ENCODE measurements around the gene CEP164.
A peak's percentile ranks its signal among the peaks of the same experiment; 100 is the strongest.

CEP164 gene

DNA sequence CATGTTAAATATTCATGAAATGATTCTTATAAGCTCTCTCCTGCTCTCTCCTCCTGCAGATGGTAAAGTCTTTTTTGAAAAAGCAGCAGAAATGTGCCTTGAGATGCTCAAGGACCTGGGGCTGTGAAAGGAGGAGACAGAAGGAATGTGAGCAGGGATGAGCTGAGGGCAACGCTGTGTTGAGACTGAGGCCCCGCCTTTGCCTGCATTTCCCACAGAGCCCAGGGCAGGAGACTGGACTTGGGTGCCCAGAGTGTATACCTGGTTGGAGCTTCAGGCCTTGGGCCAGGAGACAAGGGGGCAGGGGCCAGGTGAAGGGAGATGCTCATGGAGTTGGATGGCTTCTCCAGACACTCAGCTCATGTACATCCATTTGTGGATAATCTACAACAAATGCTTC, 39.2 kb downstream of the CEP164 start:
- DNase-seq (ENCODE audit: low read depth) = no peak

DNA sequence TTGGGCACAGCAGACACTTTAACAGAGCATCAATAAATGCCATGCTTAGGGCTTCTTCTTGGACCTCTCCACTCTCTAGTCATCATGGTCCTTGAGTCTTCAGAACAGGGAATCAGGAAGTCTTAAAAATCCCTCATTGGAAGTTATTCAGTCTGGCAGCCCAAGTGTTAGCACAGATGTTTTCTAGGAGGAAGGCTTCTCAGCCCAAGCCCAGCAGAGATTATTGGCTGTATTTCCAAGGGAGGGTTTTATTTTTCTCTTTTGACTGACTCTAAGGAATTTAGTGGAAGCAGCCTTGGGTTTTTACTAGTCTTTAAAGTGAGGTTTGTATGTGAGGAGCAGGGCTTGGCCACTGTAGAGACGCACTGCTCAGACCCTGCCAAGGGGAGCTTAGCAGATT, 41.9 kb downstream of the CEP164 start:
- no peak for DNase-seq (ENCODE audit: low read depth)

DNA sequence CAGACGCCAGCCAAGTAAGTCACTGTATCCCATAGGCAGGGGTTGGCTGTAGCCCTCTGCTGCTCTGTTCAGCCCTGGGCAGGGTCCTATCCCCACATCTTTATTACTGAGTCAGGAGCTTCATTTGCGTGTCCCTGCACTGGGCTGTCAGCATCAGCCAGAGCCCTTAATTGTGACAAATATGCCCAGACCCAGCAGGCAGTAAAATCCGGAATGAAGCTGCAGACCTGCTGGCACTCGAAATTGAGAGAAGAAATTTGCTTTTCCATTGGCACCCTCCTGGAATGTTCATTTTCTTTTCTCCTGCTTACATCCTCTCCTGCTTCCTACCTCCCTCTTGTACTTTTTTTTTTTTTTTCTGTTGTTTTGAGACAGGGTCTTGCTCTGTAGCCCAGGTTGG, 43.8 kb downstream of the CEP164 start:
- no peak for DNase-seq (ENCODE audit: low read depth)

DNA sequence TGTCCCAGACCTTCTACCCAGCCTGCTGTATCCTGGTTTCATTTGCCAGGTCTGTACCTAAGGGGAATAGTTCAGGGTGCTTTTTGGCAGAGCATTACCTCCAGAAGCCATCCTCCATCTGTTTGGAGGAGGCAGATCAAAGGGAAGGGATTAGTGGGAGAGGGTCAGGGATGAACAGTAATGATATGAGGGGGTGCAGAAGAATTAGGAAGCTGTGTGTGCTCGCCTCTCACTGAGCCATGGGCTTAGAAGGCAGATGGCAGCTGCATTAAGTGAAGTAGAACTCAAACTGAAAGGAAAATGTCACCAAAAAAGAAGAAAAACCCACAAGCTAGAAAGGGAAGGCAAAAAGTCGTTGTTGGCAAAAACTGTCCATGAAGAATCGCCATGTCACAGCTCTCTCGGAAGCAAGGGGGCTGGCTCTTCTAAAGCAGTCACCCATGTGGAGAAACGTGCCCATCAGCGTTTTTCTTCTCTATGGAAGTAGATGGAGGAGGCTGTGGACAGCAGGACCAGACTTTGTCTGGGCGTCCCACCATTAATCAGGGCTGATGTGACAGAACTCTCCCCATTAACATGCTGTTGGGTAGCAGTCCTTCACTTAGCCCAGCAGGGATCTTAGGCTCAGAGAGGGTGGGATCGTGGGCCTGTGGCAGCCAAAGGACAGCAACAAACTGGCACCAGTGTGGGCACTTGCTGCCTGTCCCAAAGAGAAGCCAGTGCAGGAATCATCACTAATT, 46.8 kb downstream of the CEP164 start:
- DNase-seq (ENCODE audit: low read depth) = no peak

DNA sequence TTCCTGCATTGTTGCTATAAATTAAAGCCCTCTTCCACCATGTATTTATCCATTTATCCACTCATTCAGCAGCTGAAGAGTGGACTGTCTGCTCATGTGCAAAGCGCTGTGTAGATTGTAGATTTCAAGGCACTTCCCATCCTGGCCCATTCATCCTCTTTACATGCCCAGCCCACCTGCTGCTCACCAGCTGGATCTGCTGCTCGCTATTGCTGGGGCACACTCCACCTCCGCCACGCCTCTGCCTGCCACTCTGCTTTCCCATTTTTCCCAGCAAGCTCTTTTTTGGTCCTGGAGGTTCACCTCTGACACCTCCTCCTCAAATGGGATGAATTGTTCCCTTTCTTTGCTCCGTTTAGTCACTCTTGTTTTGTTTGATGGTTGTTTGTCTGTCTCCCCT, 48.3 kb downstream of the CEP164 start:
- no peak for DNase-seq (ENCODE audit: low read depth)

DNA sequence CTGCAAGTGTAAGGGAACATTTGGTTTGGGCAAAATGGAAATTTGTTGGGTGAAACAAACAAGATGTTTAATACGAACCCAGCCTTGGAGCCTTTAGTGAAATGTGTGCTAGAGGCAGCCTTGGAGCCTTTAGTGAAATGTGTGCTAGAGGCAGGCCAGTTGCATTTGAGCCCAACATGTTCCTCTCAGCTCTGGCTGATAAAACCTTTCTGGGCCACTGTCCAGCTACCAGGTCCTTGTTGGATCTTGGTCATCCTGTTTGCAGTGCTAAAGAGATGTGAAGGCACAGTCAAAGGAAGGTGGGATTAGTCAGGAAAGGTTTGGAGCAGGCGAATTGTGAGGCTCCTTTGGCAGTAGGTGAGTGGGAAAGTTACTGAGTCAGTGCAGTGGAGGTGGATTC, 48.9 kb downstream of the CEP164 start:
- no peak for DNase-seq (ENCODE audit: low read depth)

DNA sequence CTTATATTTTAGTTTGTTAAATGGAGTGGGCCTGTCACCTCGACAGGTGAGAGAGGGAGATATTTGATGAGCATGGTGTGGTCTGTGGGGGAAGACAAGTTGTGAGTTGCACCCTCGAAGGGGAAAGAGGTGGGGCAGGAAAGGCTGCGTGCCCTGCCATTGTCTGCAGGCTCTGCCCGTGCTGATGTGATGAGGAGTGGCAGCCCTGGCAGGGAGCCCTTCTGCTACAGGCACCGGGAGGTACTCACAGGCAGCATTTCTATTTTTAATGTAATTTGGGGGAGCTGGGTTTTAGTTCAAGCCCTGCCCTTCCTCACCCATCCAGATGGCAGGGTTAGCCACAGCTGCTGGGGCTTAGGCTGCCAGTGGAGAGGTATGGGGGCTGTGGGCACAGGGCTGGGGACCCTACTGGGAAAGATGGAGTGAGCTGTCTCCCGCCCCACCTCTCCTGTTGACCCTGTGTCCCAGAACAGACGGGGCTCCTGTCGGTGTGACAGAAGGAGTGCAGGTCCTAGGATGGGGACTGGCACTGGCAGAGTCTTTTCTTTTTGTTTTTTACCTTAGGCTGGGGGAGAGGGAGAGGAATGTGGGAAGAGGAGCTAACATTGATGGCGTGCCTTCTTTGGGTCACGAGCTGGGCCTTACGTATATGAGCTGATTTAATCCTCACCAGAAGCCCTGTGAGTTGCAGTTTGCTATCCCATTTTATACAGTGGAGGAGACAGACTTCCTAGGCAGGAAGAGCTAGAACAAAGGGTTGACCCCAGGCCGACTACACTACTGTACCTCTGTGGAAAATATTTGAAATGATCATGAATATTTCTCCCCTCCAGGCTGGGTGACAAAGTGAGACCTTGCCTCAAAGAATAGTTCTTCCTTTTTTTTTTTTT, 51.6 kb downstream of the CEP164 start:
- DNase-seq (ENCODE audit: low read depth) = no peak

DNA sequence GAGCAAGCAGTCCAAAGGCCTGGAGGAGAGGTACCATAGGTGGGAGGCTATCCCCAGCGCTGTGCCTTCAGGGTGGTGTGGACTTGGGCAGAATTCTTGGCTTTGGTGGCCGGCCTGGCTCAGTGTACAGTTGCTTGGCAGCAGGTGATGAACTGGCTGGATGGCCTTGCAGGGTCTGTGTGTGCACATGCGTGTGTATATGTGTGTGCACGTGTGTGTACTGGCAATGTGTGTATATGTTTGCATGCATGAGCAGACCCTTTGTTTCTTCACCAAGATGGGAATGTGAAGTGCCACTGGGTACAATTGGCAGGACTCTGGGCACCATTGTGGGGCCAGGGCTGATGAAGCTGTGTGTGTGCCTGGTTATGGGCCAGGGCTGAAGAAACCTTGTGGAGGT, 53.0 kb downstream of the CEP164 start:
- no peak for DNase-seq (ENCODE audit: low read depth)

DNA sequence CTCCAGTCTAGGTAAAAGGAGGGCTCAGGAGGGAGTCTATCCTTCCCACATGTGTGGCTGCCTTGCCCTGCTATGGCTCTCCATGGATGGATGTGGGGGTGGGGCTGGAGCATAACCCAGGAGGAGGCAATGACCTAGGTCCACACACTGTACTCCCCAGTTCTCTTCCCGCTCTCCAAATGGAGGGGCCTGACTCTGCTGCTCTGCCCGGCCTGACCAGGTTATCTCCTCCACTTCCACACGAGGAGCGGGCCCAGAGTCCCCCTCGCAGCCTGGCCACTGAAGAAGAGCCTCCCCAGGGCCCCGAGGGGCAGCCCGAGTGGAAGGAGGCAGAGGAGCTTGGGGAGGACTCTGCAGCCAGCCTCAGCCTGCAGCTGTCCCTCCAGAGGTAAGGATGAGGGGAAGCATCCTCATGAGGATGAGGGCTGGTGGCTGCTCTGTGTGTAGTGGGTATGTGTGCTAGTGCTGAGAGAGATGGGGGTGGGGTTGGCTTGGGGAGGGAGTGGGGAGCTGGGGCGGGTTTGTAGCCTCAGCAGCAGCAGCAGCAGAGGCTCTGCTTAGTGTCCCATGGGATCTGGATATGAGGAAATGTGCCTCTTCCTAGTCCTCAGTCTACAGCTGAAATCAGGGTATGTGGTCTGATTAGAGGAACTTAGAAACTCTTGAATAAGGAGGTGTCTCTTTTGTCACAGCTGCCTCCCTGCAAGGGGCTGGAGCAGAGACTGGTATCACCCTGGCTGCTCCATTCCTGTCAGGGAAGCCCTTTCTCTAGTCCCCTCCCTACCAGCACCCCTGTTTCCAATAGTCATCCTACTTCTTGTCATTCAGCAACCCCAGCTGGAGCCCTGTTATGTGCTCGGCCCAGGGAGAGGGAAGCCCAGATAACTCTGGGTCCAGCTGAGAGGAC, 54.1 kb downstream of the CEP164 start:
- no peak for DNase-seq (ENCODE audit: low read depth)

DNA sequence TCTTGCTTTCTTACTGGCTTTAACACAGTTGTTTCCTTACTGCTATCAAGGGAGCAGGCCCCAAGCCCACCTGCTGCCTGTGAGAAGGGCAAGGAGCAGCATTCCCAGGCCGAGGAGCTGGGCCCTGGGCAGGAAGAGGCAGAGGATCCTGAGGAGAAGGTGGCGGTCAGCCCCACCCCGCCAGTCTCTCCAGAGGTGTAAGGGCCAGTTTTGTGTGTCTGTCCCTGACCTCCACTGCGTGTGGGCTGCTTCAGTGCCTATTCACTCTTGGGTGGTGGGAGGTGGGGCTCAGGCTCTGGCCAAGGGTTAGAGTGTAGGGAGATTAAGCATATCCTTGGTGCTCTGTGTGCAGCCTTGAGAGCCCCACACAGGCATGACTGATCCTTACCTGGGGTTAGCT, 55.1 kb downstream of the CEP164 start:
- no peak for DNase-seq (ENCODE audit: low read depth)

DNA sequence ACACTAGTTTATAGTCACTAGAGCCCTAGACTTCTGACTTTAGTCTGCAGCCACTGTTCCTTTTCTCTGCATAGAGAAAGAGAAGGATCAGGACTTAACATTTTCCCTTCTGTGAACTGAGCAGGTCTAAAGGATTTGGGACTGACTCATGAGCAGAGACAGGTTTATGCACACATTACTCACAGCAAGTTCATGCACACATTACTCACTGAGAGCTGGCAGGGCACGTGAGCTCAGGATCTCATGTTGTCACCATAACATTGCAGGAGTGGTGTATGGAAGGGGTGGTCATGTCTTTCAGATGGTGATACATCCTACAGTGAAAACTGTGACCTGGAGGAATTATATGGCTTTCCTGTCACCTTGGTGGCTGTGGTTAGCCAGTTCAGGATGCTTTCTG, 56.4 kb downstream of the CEP164 start:
- DNase-seq (ENCODE audit: low read depth) = peak; percentile 92

DNA sequence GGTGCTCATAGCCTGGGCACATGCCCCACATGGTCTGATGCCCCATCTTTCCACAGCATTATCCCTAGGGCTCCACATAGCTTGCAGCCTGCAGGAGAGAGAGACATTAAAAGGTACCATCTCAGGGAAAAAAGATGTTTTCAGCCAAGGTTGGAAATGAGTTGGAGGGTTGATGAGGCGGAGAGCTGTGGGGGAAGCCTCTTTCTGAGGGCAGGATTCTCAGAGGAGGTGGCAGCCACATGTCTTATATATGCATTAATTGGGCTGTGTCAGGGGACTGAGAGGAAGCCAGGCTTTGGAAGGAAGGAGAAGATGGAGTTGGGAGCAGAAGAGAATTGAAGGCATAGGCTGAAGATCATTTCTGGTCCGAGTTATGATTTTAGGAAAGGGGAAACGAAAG, 57.8 kb downstream of the CEP164 start:
- no peak for DNase-seq (ENCODE audit: low read depth)

DNA sequence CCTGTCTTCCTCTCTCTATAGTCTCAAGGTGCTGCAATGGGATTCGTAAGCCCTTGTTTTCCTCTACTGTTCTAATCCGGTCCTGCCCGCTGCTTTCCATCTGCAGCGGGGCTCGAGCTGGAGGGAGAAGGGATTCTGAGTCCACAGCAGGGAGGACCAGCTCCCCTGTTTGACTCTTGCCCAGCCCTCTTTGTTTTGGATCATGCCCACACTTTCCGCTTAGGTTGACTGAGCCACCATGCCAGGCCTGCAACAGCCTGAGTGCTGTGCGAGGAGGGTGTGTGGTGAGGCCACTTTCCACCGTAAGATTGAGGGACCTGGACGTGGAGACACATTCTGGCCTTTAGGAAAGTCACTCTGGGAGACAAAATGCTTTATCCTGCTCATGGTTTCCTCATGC, 58.3 kb downstream of the CEP164 start:
- DNase-seq (ENCODE audit: low read depth) = no peak

DNA sequence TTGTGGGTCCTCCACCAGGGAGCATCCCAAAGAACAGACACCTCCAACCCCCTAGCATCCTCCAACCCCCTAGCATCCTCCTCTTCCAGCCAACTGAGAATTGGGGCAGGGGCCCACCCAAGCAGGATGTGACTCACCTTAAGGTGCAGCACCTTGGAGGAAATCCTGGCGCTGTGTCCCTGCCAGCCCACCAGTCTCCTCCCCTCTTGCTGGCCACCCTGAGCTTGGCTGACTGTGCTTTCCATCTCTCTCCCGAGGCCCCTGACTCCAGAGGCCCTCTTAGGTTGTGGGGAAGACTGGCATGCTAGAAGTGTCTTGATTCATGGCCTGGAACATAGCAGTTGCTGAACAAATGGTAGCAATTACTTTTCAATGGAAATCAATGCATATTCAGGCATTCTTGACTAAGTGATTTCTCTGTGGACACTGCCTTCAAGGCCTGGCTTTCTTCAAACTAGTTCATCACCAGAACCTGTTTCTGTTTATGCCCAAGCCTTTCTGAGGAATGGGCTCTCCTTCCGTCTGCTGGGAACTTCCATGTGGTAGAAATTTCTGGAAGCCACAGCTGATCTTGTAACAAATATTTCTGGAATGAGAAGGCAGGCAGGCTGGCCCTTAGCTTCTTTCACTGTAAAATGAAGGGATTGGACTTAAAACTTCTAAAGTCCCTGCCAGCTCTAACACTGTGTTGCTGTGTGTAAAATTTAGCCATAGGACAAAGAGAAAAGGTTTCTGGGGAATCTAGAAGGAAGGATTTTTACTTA, 60.5 kb downstream of the CEP164 start:
- peak; percentile 59 for DNase-seq (ENCODE audit: low read depth)

DNA sequence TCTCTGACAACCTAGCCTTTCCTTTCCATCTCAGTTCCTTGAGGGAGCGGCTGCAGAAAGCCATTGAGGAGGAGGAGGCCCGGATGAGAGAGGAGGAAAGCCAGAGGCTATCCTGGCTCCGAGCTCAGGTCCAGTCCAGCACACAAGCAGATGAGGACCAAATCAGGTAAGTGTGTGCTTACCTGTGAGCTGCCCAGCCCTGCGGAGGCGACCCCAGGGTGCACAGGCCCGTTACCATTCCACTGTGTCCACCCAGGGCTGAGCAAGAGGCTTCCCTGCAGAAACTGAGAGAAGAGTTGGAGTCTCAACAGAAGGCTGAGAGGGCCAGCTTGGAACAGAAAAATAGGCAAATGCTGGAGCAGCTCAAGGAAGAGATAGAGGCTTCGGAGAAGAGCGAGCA, 63.1 kb downstream of the CEP164 start:
- no peak for DNase-seq (ENCODE audit: low read depth)

DNA sequence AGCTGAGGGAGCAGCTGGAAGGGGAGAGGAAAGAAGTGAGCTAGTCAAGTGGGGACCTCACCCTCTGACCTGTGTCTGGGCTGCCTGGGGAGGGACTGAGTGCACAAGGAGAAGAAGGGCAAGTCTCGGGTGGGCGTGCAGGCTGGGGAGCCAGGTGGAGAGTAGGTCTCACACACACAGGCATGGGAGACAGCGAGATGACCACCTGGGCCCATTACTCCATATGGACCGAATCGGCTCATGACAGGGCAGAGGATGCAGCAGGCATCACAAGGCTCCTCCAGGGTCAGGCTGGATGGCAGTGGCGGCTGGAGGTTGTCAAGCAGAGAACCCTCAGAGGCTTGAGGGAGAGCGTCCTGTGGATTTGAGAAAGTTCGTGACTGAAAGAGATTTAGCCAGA, 63.5 kb downstream of the CEP164 start:
- no peak for DNase-seq (ENCODE audit: low read depth)

DNA sequence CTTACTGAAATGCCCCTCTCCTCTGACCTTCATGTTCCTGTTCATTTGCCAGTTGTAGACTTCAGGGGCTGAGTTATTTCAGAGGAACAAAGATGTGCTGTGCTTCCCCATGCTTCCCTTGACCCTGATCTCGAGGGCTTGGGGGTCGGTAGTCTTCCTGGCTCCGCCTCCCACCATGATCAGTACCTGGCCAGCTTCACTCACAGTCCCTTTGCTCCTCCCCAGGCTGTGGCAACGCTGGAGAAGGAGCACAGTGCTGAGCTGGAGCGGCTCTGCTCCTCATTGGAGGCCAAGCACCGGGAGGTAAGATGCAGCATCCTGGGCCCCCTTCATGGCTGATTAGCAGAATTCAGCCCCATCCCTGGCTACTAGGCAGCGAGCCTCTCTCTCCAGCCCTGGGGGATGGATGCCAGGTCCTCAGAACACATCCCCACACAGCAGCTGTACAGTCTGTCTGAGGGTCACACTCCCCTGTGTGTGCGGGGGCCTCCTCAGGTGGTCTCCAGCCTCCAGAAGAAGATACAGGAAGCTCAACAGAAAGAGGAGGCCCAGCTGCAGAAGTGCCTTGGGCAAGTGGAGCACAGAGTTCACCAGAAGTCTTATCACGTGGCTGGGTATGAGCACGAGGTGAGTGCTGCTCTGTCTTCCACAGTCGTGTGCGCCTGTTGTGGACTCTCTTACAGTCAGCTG, 64.5 kb downstream of the CEP164 start:
- DNase-seq (ENCODE audit: low read depth) = no peak

DNA sequence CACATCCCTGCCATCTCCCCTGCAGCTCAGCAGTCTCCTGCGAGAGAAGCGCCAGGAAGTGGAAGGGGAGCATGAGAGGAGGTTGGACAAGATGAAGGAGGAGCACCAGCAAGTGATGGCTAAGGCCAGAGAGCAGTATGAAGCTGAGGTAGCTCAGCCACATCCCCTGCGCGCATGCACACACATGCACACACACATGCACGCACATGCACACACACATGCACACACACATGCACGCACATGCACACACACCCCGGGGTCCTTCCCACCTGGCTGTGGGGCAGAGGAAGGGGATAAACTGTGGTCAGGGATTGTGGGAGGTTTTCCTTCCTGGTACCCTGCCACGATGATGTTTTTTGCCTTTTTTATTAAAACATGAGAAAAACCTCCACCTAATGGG, 65.3 kb downstream of the CEP164 start:
- no peak for DNase-seq (ENCODE audit: low read depth)

DNA sequence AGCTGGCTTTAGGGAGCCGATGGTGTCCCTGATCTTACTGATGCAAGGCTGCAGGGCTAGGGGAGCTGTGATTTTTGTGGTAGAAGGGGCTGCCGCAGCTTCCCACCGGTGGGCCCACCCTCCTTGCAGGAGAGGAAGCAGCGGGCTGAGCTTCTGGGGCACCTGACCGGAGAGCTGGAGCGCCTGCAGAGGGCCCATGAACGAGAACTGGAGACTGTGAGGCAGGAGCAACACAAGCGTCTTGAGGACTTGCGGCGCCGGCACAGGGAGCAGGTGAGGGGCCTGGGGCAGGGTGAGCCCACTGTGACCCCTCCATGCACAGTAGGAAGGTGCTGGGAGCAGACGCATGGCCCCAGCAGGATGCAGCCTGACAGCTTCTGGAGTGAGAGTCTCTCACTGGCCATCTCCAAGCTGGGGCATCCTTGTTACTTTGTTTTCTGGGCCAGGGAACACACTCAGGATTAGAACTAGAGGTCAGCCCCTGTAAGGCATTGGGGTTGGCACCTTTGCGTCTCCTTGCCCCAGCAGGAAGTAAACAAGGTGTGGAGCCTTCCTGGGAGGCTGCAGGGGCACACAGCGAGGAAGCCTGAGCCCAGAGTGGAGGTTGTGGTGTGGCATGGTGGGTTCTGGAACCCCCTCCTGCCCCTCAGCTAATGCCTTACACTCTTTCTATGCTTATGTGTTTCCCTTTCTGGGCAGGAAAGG, 66.7 kb downstream of the CEP164 start:
- DNase-seq (ENCODE audit: low read depth) = no peak

DNA sequence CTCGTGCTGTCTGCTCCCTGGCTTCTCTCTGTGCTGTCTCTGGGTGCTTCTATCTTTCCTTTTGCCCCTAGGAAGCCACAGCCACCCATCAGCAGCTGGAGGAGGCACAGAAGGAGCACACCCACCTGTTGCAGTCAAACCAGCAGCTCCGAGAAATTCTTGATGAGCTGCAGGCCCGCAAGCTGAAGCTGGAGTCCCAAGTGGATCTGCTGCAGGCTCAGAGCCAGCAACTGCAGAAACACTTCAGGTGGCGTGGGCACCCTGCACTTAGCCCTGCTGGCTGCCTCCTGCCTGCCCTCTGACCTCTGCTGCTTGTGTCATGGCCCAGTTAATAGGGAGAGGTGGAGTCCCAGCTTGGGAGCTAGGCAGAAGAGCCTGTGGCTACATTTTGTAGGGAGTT, 67.8 kb downstream of the CEP164 start:
- DNase-seq (ENCODE audit: low read depth) = no peak

DNA sequence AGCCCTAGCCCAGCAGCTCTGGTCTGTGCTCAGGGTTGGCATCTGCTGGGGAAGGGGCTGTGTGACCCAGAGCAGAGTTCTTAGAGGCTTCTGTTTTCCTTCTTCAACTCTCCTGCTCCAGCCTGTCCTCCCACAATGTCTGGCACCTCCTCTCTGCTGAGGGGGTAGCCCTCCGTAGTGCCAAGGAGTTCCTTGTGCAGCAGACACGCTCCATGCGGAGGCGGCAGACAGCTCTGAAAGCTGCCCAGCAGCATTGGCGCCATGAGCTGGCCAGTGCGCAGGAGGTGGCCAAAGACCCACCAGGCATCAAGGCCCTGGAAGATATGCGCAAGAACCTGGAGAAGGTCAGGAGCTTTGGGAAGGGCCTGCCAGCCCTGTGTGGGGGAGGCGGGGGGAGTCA, 69.3 kb downstream of the CEP164 start:
- DNase-seq (ENCODE audit: low read depth) = no peak

Data from GM04504 (cell line).